HG03135 (cell line): Measurements from ENCODE around the gene OR6K6.

Experiments
- ATAC-seq: cut with Tn5 transposase; IDR thresholded peaks from one replicate; pipeline ENCODE4 v1.9.1; 2021; ENCODE audit warnings: mild to moderate bottlenecking, moderate library complexity; ENCODE audit not compliant: unreplicated experiment

Gene OR6K6

GRCh38 chr1:158800526-158800925, 46.0 kb downstream of the OR6K6 start:
- no peak for ATAC-seq

- ATAC-seq, result no peak
These were observed 46.9 kb downstream of the OR6K6 start for GRCh38 chr1:158801396-158801795.

- ATAC-seq, result no peak
These were observed 49.2 kb downstream of the OR6K6 start for GRCh38 chr1:158803678-158804077.
